WTC11 (cell line): ENCODE results near the gene WSB2. TPM values are rescaled to one million over a fixed set of nuclear protein-coding genes. Genes with fewer than 3 reads are reported as not detected.

Source experiments
- ATAC-seq: fragments of 200-7000 bp; cut with Tn5 transposase; 2 replicates; pipeline ENCODE4 v1.10.0; 2021; ENCODE audit warnings: mild to moderate bottlenecking, moderate library complexity
- CTCF ChIA-PET: fragments of 300-600 bp; sonication (Branson Sonifier 250); formaldehyde crosslinking; loops from one replicate; lab custom pipeline; 2021; ENCODE audit warnings: antibody characterized with exemption; lab: Charles Lee
- POLR2A ChIA-PET: fragments of 350-600 bp; sonication (Branson Sonifier 250); formaldehyde crosslinking; loops from one replicate; lab custom pipeline; 2021; ENCODE audit warnings: antibody characterized with exemption; lab: Charles Lee
- DNase-seq: peaks from one replicate; pipeline ENCODE4 v3.0.0; 2021; ENCODE audit warnings: low spot score
- H3K27ac Mint-ChIP-seq: 2 replicates; pipeline ENCODE4 v1.8.0; 2021; ENCODE audit warnings: mixed read lengths
- H3K27me3 Mint-ChIP-seq: 2 replicates; pipeline ENCODE4 v1.8.0; 2021; ENCODE audit warnings: low read depth, mild to moderate bottlenecking, moderate library complexity, mixed read lengths
- H3K36me3 Mint-ChIP-seq: 2 replicates; pipeline ENCODE4 v1.8.0; 2021; ENCODE audit warnings: mixed read lengths
- H3K4me1 Mint-ChIP-seq: 2 replicates; pipeline ENCODE4 v1.8.0; 2022; ENCODE audit warnings: mixed read lengths
- H3K4me3 Mint-ChIP-seq: 2 replicates; pipeline ENCODE4 v1.8.0; 2021; ENCODE audit warnings: mild to moderate bottlenecking, moderate library complexity, mixed read lengths
- H3K9me3 Mint-ChIP-seq: 2 replicates; pipeline ENCODE4 v1.8.0; 2021; ENCODE audit warnings: mixed read lengths
- CREB1 ChIP-seq: sonication (generic); formaldehyde crosslinking; IDR thresholded peaks from 2 replicates; pipeline ENCODE4 v1.8.0; 2023; ENCODE audit warnings: mild to moderate bottlenecking, missing genetic modification reagents
- E2F4 ChIP-seq: sonication (generic); formaldehyde crosslinking; IDR thresholded peaks from 2 replicates; pipeline ENCODE4 v1.8.1; 2022; ENCODE audit warnings: low read depth, mild to moderate bottlenecking, moderate library complexity, missing genetic modification reagents, borderline replicate concordance
- E2F5 ChIP-seq: sonication (generic); formaldehyde crosslinking; IDR thresholded peaks from 2 replicates; pipeline ENCODE4 v1.8.1; 2022; ENCODE audit warnings: mild to moderate bottlenecking, moderate library complexity, missing genetic modification reagents
- EMX1 ChIP-seq: fragments of 250-450 bp; sonication (Bioruptor Pico); IDR thresholded peaks from 2 replicates; pipeline ENCODE4 v1.8.0; 2021; ENCODE audit warnings: mild to moderate bottlenecking
- FOXK1 ChIP-seq: sonication (generic); formaldehyde crosslinking; IDR thresholded peaks from 2 replicates; pipeline ENCODE4 v1.8.0; 2022; ENCODE audit warnings: mild to moderate bottlenecking, moderate library complexity, missing genetic modification reagents
- FOXP1 ChIP-seq: sonication (generic); formaldehyde crosslinking; IDR thresholded peaks from 2 replicates; pipeline ENCODE4 v1.8.0; 2022; ENCODE audit warnings: missing genetic modification reagents, mild to moderate bottlenecking, moderate library complexity, borderline replicate concordance
- HMGXB4 ChIP-seq: sonication (generic); formaldehyde crosslinking; IDR thresholded peaks from 2 replicates; pipeline ENCODE4 v1.8.1; 2023; ENCODE audit warnings: mild to moderate bottlenecking, moderate library complexity, missing genetic modification reagents
- IRF2 ChIP-seq: sonication (generic); formaldehyde crosslinking; IDR thresholded peaks from 2 replicates; pipeline ENCODE4 v1.8.0; 2022; ENCODE audit warnings: low read depth, missing genetic modification reagents, borderline replicate concordance
- NR1H2 ChIP-seq: sonication (generic); formaldehyde crosslinking; IDR thresholded peaks from 2 replicates; pipeline ENCODE4 v1.9.0; 2021; ENCODE audit warnings: mild to moderate bottlenecking, moderate library complexity, missing genetic modification reagents
- PRDM15 ChIP-seq: sonication (generic); formaldehyde crosslinking; IDR thresholded peaks from 2 replicates; pipeline ENCODE4 v1.8.0; 2022; ENCODE audit warnings: missing genetic modification reagents
- PRRX2 ChIP-seq: fragments of 250-450 bp; sonication (Bioruptor Pico); IDR thresholded peaks from 2 replicates; pipeline ENCODE4 v1.8.0; 2021; ENCODE audit warnings: mild to moderate bottlenecking
- SMAD3 ChIP-seq: sonication (generic); formaldehyde crosslinking; IDR thresholded peaks from 2 replicates; pipeline ENCODE4 v1.8.0; 2022; ENCODE audit warnings: missing genetic modification reagents, mild to moderate bottlenecking, borderline replicate concordance
- STAT6 ChIP-seq: sonication (generic); formaldehyde crosslinking; conservative IDR thresholded peaks from 2 replicates; pipeline ENCODE4 v1.8.1; 2023; ENCODE audit warnings: mild to moderate bottlenecking, low read depth, missing genetic modification reagents, moderate library complexity
- TCF7 ChIP-seq: sonication (generic); formaldehyde crosslinking; IDR thresholded peaks from 2 replicates; pipeline ENCODE4 v1.8.0; 2022; ENCODE audit warnings: mild to moderate bottlenecking, low read depth, missing genetic modification reagents, moderate library complexity
- TP53 ChIP-seq: sonication (generic); formaldehyde crosslinking; IDR thresholded peaks from 2 replicates; pipeline ENCODE4 v1.8.1; 2023; ENCODE audit warnings: mild to moderate bottlenecking, missing genetic modification reagents
- ZNF219 ChIP-seq: sonication (generic); formaldehyde crosslinking; IDR thresholded peaks from 2 replicates; pipeline ENCODE4 v1.8.0; 2023; ENCODE audit warnings: missing genetic modification reagents, mild to moderate bottlenecking, borderline replicate concordance
- ZNF232 ChIP-seq: sonication (generic); formaldehyde crosslinking; IDR thresholded peaks from 2 replicates; pipeline ENCODE4 v1.8.0; 2022; ENCODE audit warnings: mild to moderate bottlenecking, missing genetic modification reagents
- ZNF416 ChIP-seq: fragments of 250-450 bp; sonication (Bioruptor Pico); IDR thresholded peaks from 2 replicates; pipeline ENCODE4 v1.9.0; 2021; ENCODE audit warnings: mild to moderate bottlenecking, inconsistent platforms
- total RNA-seq: library from RNA; stranded (reverse); gene quantifications from 3 replicates; pipeline ENCODE4 v1.2.3, GENCODE V29; 2021
- TF ChIP-seq, protein P1 (sequence below): sonication (generic); formaldehyde crosslinking; IDR thresholded peaks from 2 replicates; pipeline ENCODE4 v1.8.0; 2022; ENCODE audit warnings: mild to moderate bottlenecking, missing genetic modification reagents
- TF ChIP-seq, protein P2 (sequence below): sonication (generic); formaldehyde crosslinking; IDR thresholded peaks from 2 replicates; pipeline ENCODE4 v1.8.1; 2023; ENCODE audit warnings: mild to moderate bottlenecking, missing genetic modification reagents, borderline replicate concordance

WSB2 gene
- total RNA-seq, 1 experiment from 2014 or later, result 74.2 TPM

GRCh38 chr12:118094039-118094438 lies 33.1 kb upstream of the WSB2 start (continued):
- TF ChIP-seq STAT6 (CRISPR knock-in tag) (no peak), CREB1 (CRISPR knock-in tag) (no peak), IRF2 (no peak), NR1H2 (CRISPR knock-in tag) (no peak), E2F5 (CRISPR knock-in tag) (no peak), ZNF219 (CRISPR knock-in tag) (no peak), PRDM15 (no peak)
- TF ChIP-seq, protein P1, sequence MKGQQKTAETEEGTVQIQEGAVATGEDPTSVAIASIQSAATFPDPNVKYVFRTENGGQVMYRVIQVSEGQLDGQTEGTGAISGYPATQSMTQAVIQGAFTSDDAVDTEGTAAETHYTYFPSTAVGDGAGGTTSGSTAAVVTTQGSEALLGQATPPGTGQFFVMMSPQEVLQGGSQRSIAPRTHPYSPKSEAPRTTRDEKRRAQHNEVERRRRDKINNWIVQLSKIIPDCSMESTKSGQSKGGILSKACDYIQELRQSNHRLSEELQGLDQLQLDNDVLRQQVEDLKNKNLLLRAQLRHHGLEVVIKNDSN (CRISPR knock-in tag), result no peak
- TF ChIP-seq, protein P2, sequence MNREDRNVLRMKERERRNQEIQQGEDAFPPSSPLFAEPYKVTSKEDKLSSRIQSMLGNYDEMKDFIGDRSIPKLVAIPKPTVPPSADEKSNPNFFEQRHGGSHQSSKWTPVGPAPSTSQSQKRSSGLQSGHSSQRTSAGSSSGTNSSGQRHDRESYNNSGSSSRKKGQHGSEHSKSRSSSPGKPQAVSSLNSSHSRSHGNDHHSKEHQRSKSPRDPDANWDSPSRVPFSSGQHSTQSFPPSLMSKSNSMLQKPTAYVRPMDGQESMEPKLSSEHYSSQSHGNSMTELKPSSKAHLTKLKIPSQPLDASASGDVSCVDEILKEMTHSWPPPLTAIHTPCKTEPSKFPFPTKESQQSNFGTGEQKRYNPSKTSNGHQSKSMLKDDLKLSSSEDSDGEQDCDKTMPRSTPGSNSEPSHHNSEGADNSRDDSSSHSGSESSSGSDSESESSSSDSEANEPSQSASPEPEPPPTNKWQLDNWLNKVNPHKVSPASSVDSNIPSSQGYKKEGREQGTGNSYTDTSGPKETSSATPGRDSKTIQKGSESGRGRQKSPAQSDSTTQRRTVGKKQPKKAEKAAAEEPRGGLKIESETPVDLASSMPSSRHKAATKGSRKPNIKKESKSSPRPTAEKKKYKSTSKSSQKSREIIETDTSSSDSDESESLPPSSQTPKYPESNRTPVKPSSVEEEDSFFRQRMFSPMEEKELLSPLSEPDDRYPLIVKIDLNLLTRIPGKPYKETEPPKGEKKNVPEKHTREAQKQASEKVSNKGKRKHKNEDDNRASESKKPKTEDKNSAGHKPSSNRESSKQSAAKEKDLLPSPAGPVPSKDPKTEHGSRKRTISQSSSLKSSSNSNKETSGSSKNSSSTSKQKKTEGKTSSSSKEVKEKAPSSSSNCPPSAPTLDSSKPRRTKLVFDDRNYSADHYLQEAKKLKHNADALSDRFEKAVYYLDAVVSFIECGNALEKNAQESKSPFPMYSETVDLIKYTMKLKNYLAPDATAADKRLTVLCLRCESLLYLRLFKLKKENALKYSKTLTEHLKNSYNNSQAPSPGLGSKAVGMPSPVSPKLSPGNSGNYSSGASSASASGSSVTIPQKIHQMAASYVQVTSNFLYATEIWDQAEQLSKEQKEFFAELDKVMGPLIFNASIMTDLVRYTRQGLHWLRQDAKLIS (CRISPR knock-in tag), result no peak

GRCh38 chr12:118089782-118090181 lies 28.8 kb upstream of the WSB2 start:
- H3K4me1 Mint-ChIP-seq, result peaks cover 4% of the 10 kb centered on the region; the same call in 1 of the 2 replicates
- H3K36me3 Mint-ChIP-seq, result peaks cover 49% of the 10 kb centered on the region
- no peak for DNase-seq
- no peaks in the 10 kb centered on the region for H3K27me3 Mint-ChIP-seq
- 0 out of 2 replicates have a peak overlapping the region, but pooled peaks have one; percentile 46 for H3K27ac Mint-ChIP-seq
- no peaks in the 10 kb centered on the region for H3K9me3 Mint-ChIP-seq
- CTCF ChIA-PET, result no interaction called here
- ATAC-seq, result no peak
- POLR2A ChIA-PET, result no interaction called here
- no peak overlapping the region for H3K4me3 Mint-ChIP-seq
- no peak for TF ChIP-seq EMX1 (CRISPR knock-in tag)
- TF ChIP-seq E2F4 (CRISPR knock-in tag), result no peak
- TF ChIP-seq SMAD3 (CRISPR knock-in tag), result no peak
- no peak for TF ChIP-seq ZNF416 (CRISPR knock-in tag)
- no peak for TF ChIP-seq HMGXB4 (CRISPR knock-in tag)
- no peak for TF ChIP-seq FOXK1
- TF ChIP-seq TP53 (CRISPR knock-in tag), result no peak
- no peak for TF ChIP-seq TCF7
- TF ChIP-seq PRRX2 (CRISPR knock-in tag), result no peak
- TF ChIP-seq FOXP1 (CRISPR knock-in tag), result no peak
- TF ChIP-seq ZNF232 (CRISPR knock-in tag), result no peak
